Measurements from ENCODE around the gene ZNF445. TPM values are rescaled to one million over a fixed set of nuclear protein-coding genes. Genes with fewer than 3 reads are reported as not detected.

Gene ZNF445
- total and polyA plus RNA-seq, 2 of the 8 experiments (the other 6 are each of a cell fraction or from before 2014, with no cell fraction given), result 3.3 to 26.3 TPM

- no peak overlapping the region for H3K9ac ChIP-seq (replicated peaks in 1 of 4; ENCODE audit: extremely low read depth in 1 of 4, low read depth in 3 of 4, low read length in 3 of 4)
- no peak overlapping the region for H4K8ac ChIP-seq (ENCODE audit: extremely low read depth, insufficient read depth, low read length)
- POLR2A ChIA-PET (ENCODE audit: partially characterized antibody), result no interaction called here
- H3K23me2 ChIP-seq (ENCODE audit: low read depth, low read length), result no peaks in the 10 kb centered on the region
- H3K79me1 ChIP-seq (ENCODE audit: low read depth, low read length), result 0 out of 2 replicates have a peak, but pooled peaks cover 2% of the 10 kb centered on the region
- H2BK15ac ChIP-seq (ENCODE audit: low read length), result no peak overlapping the region
- no peak overlapping the region for H2AK5ac ChIP-seq (ENCODE audit: low read depth, low read length)
- no peak overlapping the region for H2BK20ac ChIP-seq (ENCODE audit: low read length)
- H3K36me3 ChIP-seq (ENCODE audit: control insufficient read depth in 2 of 4, insufficient read depth in 4 of 4, low read length in 3 of 4), result peaks cover 0 to 36% (median 17%) of the 10 kb centered on the region in 4 experiments; a peak in 6 of 8 replicates
- no peak overlapping the region for H3K4me2 ChIP-seq (ENCODE audit: insufficient read depth in 1 of 2, low read depth in 2 of 2, low read length in 2 of 2)
- H3K27ac ChIP-seq (ENCODE audit: low read depth, low read length), result no peak overlapping the region
- H4K20me1 ChIP-seq (replicated peaks in 1 of 2; ENCODE audit: control insufficient read depth in 1 of 2, insufficient read depth in 2 of 2, low read length in 2 of 2), result peaks cover 0 to 2% of the 10 kb centered on the region in 2 experiments
- no peak overlapping the region for H4K5ac ChIP-seq (ENCODE audit: insufficient read length, low read depth, low read length)
- H3K56ac ChIP-seq (replicated peaks; ENCODE audit: insufficient read length, low read depth, low read length), result no peak overlapping the region
- TF ChIP-seq ZNF274 (IDR thresholded peaks at IDR 0.05; ENCODE audit: borderline replicate concordance, extremely low read depth, low read length) (no peak), JUN (IDR thresholded peaks at IDR 0.05; ENCODE audit: low read depth, low read length) (no peak), ATF3 (IDR thresholded peaks at IDR 0.05; ENCODE audit: insufficient read depth, low read depth, low read length) (no peak), SIRT6 (IDR thresholded peaks at IDR 0.05; ENCODE audit: low read length) (no peak), POLR2A (IDR thresholded peaks at IDR 0.05; ENCODE audit: control extremely low read depth in 1 of 2, low read depth in 2 of 2, low read length in 2 of 2) (no peak), TAF7 (optimal IDR thresholded peaks at IDR 0.05; ENCODE audit: borderline replicate concordance, low read depth, low read length) (no peak), CHD2 (IDR thresholded peaks at IDR 0.05; ENCODE audit: low read length) (no peak), RNF2 (IDR thresholded peaks at IDR 0.05; ENCODE audit: borderline replicate concordance, low read depth, low read length, missing control alignments, poor library complexity, severe bottlenecking) (no peak), POU5F1 (IDR thresholded peaks at IDR 0.05; ENCODE audit: low read depth, low read length) (no peak)
- H3K4ac ChIP-seq (replicated peaks; ENCODE audit: insufficient read length, low read depth, low read length), result no peak overlapping the region
- no peaks in the 10 kb centered on the region for H3K27me3 ChIP-seq (replicated peaks in 1 of 4; ENCODE audit: control insufficient read depth in 3 of 4, extremely low read depth in 1 of 4, insufficient read depth in 3 of 4, low read length in 3 of 4)
- H3K14ac ChIP-seq (ENCODE audit: insufficient read length), result no peak overlapping the region
- H3K79me2 ChIP-seq (ENCODE audit: control insufficient read depth in 1 of 2, insufficient read depth in 2 of 2, low read length in 2 of 2), result peaks cover 0 to 7% of the 10 kb centered on the region in 2 experiments; a peak in 1 of 4 replicates
- H2BK5ac ChIP-seq (ENCODE audit: low read depth, low read length), result no peak overlapping the region
- H3K18ac ChIP-seq (ENCODE audit: extremely low read depth, low read length), result no peak overlapping the region
- peaks cover 17 to 21% of the 10 kb centered on the region in 2 experiments for H3K9me3 ChIP-seq (ENCODE audit: insufficient read depth in 2 of 2, low read depth in 1 of 2, low read length in 1 of 2)
- peaks cover 3 to 9% (median 6%) of the 10 kb centered on the region in 4 experiments; a peak in 4 of 7 replicates for H3K4me1 ChIP-seq (replicated peaks in 1 of 4; ENCODE audit: control insufficient read depth in 3 of 4, insufficient read depth in 4 of 4, low read length in 3 of 4)
- no peak overlapping the region for H4K91ac ChIP-seq (replicated peaks; ENCODE audit: insufficient read length, low read length)
- whole genome bisulfite sequencing, 2 experiments (ENCODE audit: extremely low coverage in 1 of 2, insufficient coverage in 1 of 2, insufficient read length in 1 of 2, insufficient replicate concordance in 2 of 2, low coverage in 1 of 2, low lambda C conversion rate in 2 of 2, missing lambda C conversion rate in 1 of 2), result 94% methylated on average over 7 of the region's 7 CpGs; no CpG with 5 or more reads in 1 of the 2 experiments
- no peak for DNase-seq (ENCODE audit: low read depth in 1 of 2, low spot score in 2 of 2)
- H2AFZ ChIP-seq (ENCODE audit: low read length), result no peak overlapping the region
- no peak overlapping the region for H2BK120ac ChIP-seq (replicated peaks; ENCODE audit: low read depth, low read length)
- no peak overlapping the region for H3K23ac ChIP-seq (ENCODE audit: insufficient read length)
- CTCF ChIA-PET (ENCODE audit: partially characterized antibody), result no interaction called here
- no peak for FAIRE-seq
- no peak overlapping the region for H2BK12ac ChIP-seq (ENCODE audit: low read depth, low read length)
- H3K4me3 ChIP-seq (ENCODE audit: extremely low read depth in 1 of 4, insufficient read depth in 2 of 4, low read depth in 3 of 4, low read length in 4 of 4), result no peak overlapping the region
Measured at GRCh38 chr3:44464509-44464908, 13.0 kb downstream of the ZNF445 start.
